Loucy (cell line): Measurements from ENCODE around the gene RPS5.

Source experiments
- EZH2phosphoT487 ChIP-seq: fragments of 200-600 bp; IDR thresholded peaks from 2 replicates; pipeline ENCODE4 v1.6.1; 2018; ENCODE audit warnings: antibody characterized with exemption, mild to moderate bottlenecking, moderate library complexity, borderline replicate concordance
- TF ChIP-seq, protein P1 (sequence below): fragments of 200-600 bp; sonication (generic); conservative IDR thresholded peaks from 2 replicates; pipeline ENCODE4 v1.5.1; 2014; ENCODE audit warnings: mild to moderate bottlenecking, antibody characterized with exemption, low read length

DNA sequence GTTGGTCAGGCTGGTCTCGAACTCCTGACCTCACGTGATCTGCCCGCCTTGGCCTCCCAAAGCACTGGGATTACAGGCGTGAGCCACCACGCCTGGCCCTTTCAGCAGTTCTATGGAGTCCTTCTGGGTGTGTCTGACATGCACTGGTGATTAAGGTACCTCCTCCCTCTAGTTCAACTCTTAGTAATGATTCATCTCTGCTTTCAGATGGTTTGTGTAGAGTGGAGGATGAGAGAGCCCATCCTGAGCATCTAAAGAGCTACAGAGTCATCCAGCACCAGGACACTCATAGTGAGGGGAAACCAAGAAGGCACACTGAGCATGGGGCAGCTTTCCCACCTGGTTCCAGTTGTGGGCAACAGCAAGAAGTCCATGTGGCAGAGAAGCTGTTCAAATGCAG, 29.5 kb downstream of the RPS5 start:
- TF ChIP-seq, protein P1, sequence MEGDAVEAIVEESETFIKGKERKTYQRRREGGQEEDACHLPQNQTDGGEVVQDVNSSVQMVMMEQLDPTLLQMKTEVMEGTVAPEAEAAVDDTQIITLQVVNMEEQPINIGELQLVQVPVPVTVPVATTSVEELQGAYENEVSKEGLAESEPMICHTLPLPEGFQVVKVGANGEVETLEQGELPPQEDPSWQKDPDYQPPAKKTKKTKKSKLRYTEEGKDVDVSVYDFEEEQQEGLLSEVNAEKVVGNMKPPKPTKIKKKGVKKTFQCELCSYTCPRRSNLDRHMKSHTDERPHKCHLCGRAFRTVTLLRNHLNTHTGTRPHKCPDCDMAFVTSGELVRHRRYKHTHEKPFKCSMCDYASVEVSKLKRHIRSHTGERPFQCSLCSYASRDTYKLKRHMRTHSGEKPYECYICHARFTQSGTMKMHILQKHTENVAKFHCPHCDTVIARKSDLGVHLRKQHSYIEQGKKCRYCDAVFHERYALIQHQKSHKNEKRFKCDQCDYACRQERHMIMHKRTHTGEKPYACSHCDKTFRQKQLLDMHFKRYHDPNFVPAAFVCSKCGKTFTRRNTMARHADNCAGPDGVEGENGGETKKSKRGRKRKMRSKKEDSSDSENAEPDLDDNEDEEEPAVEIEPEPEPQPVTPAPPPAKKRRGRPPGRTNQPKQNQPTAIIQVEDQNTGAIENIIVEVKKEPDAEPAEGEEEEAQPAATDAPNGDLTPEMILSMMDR, result no peak
- no peak for TF ChIP-seq EZH2phosphoT487
